ENCODE data around the gene KIF1A.

Gene KIF1A

DNA sequence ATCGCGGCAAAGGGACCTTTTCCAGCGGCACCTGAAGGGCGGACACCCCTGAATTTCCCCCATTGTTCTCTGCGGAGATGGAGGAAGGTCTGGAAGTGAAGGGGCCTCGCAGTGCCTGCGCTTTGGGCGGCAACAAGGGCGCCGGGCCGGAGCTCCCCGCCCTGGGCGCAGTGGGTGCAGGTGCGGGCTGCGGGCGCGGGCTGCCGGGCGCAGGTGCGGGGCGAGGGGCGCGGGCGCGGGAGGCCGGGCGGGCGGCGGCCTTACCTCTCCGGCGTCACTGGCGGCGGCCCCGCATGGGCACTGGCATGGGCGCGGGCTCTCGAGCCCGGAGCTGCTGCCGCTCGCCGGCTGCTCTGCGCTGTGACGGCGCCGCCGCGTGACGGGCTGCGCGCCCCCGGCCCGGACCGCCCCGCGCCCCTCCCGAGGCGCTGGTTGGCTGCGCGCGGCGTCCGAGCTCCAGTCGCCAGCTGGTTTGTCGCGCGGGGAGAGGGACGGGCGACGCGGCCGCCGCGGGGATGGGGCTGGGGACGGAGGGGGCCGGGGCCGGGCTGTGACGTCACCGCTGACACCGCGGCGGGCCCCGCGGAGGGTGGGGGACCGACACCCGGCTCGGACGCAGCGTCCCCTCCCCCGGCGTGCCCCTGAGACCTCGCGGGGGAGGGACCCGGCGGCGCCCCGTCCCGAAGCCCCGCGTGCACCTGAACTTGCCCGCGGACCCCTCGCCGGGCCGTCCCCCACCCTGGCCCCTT lies at the start of gene KIF1A:
TSS of gene KIF1A (minus strand) at position 362 of the 749 bp plus-strand sequence. CDS start 22,467 bp downstream, outside the sequence.
- peak; percentile 93 for DNase-seq

- DNase-seq, result no peak
Measured at GRCh38 chr2:240869109-240869955, 49.3 kb upstream of the KIF1A start.

- DNase-seq, result no peak
Measured at GRCh38 chr2:240868286-240869108, 48.5 kb upstream of the KIF1A start, which contains the start of gene AGXT. AGXT (plus strand) TSS chr2:240868824; CDS start chr2:240868866, 42 bp downstream.

- no peak for DNase-seq
Measured at GRCh38 chr2:240865391-240865790, 45.4 kb upstream of the KIF1A start.

DNA sequence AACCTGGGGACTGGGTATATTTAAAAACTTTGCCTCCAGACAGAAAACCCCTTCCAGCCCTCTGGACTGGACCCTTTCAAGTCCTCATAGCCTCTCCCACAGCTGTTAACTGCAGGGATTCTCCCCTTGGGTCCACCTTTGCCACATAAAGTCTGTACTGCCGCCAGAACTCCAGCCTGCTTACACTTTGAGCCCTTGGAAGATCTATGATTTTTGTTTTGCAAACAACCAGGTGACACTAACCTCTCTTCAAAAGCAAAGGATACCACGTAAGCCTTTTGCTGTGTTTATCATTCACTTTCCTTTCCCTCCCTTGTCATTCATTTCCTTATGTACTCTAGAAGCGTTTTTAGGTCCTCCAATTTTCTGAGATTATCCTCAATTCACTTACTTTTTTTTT lies 44.5 kb upstream of the KIF1A start:
- no peak for DNase-seq

- no peak for DNase-seq
Measured at GRCh38 chr2:240861547-240861946, 41.5 kb upstream of the KIF1A start.

DNA sequence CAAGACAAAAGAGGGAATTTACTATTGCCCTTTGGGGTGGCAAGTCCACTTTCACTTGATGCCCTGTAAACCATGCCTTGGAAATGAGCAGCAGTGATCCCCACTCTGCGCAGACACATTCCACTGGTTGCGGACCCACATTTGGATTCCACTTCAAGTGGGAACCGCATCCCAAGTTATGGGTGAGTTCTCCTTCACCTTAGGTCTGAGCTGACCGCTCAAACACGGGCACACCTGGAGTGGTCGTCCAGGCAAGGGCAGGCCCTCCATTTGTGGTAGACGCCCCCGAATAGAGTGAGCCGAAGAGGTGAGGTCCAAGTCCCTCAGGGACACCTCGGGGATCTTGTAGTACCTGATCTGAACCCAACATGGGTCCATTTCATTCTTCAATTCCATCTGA lies 38.9 kb upstream of the KIF1A start:
- no peak for DNase-seq

- no peak for DNase-seq
Measured at GRCh38 chr2:240858321-240858720, 38.3 kb upstream of the KIF1A start.

DNA sequence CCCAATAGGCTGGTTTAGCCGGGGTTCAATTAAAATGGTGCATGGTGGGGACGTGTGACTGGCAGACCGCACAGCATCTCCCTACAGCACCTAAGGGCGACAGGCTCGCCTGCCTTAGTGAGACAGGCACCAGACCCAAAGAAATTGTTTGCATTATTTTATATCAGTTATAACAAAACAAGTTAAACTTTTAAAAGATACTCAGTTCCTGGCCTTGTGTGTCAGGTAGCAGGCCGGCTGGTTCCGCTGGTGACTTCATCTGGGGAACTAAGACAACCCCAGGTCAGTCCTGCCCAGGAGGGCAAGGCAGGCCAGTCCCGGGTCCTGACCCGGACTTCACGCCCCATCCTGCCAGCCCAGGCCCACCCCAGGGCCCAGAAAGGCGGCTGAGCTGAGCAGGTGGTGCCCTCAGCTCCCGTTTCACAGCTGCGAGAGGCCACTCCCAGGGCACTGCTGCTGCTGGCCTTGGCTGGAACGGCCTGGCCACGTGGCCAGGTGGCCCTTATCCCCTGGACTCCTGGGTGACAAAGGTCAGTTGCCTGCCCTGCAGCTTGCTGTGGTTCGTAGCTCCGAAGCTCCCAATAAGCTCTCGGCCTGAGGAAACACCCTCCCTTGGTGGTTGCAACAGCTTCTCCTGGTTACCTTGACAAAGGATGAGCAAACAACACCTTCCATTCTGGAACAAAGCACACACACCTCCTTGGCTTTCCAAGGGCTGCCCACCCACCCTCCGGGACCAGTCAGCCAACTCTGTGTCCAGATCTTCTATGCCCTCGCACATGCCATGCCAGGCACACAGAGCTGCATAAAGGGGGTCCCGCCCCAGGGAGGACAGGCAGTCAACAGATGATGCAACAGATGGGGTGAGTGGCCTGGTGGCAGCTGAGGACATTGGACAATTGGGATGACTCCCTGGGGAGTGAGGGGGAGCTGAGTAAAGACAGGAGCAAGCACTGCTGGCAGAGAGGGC lies 37.3 kb upstream of the KIF1A start:
- no peak for DNase-seq

- DNase-seq, result no peak
Measured at GRCh38 chr2:240856151-240856980, 36.3 kb upstream of the KIF1A start.

DNA sequence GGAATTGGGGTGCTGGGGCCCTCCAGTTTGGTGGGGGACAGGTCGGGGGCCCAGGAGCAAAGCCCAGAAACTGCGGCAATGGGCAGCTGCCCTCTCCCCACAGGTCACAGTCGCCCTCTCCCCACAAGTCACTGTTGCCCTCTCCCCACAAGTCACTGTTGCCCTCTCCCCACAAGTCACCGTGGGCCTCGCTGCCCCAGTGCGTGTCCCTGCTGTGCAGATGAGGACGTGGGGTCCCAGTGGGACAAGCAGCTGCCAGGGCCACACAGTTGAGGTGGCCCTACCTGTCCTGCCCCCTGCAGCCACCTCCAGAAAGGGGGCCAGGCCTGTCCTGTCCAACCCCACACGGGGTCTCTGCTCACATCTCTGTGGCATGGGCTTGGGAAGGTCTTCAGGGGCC lies 35.7 kb upstream of the KIF1A start:
- DNase-seq, result no peak

GRCh38 chr2:240852671-240853314 lies 32.8 kb upstream of the KIF1A start:
- DNase-seq, result no peak

DNA sequence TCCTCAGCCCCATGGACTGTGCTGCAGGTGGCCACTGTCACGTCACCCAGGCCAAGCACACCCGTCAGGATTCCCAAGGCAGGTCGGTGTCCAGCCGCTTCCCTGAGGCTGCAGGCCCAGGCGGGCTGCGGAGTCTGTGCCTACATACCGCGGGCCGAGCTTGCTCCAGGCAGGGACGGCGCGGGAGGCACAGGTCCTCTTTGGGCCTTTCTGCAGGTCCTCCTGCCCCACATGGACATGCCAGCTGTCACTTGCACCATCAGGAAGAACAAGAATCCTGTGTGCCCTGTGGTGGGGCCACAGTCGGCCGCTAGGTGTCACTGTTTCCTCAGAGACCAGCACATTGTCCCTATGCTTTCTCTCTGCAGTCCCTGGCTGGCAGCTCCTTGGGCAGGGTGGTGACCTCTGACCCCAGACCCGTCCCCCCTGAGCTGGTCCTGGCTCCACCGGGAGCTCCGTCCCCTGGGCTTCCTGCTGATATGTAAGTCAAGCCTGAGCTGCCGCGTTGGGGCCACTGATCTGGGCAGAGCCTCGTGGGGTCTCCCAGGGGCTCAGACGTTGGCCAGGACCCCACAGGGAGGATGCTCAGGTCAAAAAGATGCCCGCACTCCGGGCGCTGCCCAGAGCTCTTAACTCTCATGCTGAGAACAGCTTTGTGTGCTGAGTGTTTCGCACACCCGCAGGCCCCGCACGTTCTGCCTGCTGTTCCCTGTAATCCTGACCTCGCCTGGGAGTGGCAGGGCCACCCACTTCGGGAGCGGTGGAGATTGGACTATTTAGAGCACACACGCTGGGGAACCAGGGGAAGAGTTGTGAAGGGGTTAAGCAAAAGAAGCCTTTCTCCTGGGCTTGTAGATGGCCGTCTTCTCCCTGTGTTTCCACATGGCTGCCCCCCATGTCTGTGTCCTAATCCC lies 31.3 kb upstream of the KIF1A start:
- peak; percentile 74 for DNase-seq

- DNase-seq, result no peak
Measured at GRCh38 chr2:240850756-240851077, 30.7 kb upstream of the KIF1A start.

DNA sequence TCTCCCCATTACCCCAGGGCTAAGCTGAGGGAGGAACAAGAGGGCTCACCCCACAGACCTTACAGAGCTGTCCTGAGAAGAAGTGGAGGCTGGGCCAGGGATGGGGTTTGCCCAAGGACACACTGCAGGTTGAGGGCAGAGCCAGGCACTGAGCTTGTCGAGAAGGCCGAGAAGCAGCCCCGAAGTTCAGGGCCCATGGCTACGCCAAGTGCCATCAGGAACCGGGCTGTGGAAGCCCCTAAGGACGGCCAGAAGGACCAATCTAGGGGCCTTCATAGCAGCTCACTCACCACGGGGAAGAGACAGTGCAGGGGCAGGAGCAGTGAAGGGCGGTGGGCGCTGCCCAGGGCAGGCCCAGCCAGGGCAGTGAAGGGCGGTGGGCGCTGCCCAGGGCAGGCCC lies 30.0 kb upstream of the KIF1A start:
- no peak for DNase-seq

DNA sequence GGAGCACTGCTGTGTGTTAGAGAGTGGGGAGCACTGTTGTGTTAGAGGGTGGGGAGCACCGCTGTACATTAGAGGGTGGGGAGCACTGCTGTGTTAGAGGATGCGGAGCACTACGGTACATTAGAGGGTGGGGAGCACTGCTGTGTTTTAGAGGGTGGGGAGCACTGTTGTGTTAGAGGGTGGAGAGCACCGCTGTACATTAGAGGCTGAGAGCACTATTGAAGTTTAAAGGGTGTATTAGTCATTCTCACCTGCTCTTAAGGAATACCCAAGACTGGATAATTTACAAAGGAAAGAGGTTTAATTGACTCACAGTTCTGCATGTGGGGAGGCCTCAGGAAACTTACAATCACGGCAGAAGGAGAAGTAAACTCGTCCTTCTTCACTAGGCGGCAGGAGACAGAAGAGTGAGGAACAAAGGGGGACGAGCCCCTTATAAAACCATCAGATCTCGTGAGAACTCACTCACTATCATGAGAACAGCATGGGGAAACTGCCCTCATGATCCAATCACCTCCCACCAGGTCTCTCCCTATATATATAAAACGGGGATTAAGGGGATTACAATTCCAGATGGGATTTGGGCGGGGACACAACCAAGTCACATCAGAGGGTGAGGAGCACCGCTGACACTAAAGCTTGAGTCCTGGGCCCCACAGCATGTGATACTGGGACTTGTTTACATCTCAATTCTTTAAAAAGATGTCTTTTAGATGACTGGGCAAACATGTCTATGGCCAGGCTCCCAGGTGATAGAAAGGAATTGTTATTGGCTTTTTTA lies 29.1 kb upstream of the KIF1A start:
- DNase-seq, result no peak

DNA sequence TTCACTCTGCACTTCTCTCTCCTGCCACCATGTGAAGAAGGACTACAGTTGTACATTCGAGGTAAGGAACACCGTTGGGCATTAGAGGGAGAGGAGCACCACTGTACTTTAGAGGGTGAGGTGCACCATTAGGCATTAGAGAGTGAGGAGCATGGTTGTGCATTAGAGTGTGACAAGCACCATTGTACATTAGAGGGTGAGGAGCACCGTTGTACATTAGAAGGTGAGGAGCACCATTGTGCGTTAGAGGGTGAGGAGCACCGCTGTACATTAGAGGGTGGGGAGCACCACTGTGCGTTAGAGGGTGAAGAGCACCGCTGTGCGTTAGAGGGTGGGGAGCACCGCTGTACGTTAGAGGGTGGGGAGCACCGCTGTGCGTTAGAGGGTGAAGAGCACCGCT lies 27.8 kb upstream of the KIF1A start:
- no peak for DNase-seq

GRCh38 chr2:240846873-240847595 lies 27.0 kb upstream of the KIF1A start:
- no peak for DNase-seq
